Eye (tissue), 1 donor: Measurements from ENCODE around the gene HIPK3.

Experiments used
- DNase-seq: peaks from one replicate; pipeline ENCODE4 v3.0.0-alpha.2; 2015

The HIPK3 gene

DNA sequence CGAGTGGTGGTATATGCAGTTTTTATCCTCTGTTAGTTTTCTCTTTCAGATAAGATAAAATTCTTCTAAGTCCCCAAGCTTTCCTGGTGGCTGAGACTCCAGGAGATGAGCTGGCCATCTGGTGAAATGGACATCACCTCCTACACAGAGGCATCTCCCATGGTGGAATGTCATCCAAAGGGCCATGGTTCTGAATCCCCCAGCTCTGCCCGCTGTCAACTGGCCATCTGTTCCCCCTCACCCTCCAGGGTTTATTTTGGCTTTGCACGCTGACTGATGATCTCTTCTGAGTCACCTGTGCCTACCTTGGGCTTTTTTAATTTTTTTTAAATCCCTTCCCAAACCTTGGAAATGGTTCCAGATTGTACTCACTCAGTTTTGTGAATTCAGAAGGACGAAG lies 142.2 kb downstream of the HIPK3 start:
- DNase-seq = no peak

DNA sequence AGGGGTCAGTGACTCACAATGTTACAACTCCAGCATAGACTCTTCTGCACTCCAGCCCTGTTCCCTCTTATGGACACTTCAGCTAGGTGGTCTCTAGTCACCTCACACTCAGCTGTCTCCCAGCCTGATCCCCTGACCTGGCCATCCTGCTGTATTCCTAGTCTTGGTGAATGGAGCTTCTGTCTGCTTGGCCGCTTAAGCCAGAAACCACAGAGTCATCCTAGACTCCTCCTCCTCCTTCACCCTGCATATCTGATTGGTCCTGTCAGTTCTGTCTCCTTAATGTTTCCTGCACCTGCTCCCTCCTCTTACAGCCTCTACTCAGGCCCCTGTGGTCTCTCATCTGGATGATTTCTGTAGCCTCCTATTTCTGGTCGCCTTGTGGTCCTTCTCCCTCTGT lies 144.9 kb downstream of the HIPK3 start:
- peak; percentile 43 for DNase-seq

DNA sequence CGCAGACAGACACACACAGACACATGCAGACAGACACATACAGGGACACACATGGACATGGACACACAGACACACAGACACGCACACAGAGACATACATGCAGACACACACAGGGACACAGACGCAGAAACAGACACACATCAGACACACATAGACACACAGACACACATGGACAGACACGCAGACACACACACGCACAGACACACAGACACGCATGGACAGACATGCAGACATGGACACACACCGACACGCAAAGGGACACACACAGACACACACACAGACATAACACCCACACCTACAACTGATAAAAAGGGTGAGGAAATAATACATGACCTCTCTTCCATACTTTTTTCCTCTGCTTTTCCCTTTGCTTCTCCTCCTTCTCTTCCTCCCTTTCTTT lies 146.2 kb downstream of the HIPK3 start:
- no peak for DNase-seq

DNA sequence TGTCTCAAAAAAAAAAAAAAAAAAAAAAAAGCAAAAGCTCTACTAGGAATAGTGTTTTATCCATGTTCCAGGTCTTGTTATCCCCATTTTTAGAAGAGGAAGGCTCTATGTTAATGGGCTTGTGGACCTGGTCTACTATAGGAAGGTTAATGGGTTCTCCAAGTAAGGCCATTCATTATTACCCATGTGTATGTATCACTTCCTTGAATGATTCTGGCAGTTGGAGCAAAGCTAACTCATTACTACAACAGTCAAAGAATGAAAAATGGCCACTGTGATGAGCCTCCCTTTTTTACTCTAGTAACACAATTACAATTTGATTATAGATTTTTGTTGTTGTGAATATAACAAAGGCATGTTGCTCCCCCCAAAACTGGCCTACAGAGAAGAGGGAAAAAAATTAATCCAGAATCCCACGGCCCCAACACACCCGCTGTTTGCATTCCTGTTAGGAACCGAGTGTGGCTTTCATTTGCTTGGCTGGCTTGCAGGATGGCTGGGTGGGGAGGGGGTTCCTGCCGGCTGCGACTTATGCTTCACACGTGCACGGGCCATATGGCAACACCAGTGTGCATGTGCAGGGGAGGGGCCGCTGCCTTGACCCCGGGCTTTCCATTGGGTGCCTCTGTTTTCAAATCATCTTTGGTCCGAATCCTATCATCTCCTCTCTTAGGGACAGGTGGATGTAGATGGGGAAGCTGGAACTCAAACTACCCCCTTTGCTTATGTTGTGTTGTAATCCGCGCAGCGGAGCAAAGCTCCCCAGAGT lies 148.8 kb downstream of the HIPK3 start:
- peak; percentile 36 for DNase-seq
